Measurements from ENCODE around the gene STON2. TPM values are rescaled to one million over a fixed set of nuclear protein-coding genes. Genes with fewer than 3 reads are reported as not detected.

The STON2 gene
- total and polyA plus RNA-seq, 12 donors, result 0.33 to 14.5 (median 5.7) TPM

DNA sequence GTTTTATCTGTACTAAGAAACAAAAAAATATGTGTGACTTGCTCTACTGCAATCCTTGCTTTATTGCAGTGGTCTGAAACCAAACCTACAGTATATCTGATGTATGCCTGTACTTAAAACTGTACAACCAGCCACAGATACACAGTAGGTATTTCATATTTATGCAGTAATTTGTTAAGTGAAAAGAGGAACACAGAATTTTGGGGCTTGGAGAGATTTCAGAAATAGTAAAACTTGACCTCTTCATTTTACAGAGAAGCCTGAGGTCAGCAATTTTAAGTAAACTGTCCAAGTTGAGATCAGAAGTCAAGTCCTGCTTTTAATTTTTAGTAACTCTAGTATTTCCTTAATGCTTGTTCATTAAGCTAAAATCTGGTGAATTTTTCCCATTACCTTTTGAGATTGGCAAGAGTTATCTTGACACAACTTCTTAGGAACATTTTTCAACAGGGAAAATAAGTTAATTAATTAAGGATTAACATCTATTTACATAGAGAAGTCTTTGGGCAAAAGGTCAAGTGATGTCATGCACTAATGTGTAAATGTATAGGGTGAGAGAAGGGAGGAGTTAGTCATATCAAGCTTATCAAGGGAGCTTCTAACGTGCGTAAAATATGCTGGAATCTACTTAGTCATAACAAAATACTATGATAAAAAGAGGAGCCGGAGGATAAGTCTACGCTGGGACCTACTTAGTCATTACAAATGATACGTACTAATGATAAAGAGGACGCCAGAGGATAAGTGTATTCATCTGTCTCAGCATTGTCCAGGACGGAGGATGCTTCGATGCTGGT is 113.4 kb downstream of the STON2 start:
- ATAC-seq (no peak), DNase-seq (no peak)
- Histone ChIP-seq H3K4me3 (no peak overlapping the region), H3K27ac (no peak overlapping the region), H3K4me1 (peaks cover 0 to 11% (median 0%) of the 10 kb centered on the region in 9 donors), H3K9me3 (no peaks in the 10 kb centered on the region), H3K27me3 (peaks cover 0 to 3% (median 0%) of the 10 kb centered on the region in 7 donors), H3K36me3 (no peaks in the 10 kb centered on the region)
- 72 to 76% methylated on average over 8 of the region's 8 CpGs for WGBS, 2 donors
- TF ChIP-seq, protein P1, sequence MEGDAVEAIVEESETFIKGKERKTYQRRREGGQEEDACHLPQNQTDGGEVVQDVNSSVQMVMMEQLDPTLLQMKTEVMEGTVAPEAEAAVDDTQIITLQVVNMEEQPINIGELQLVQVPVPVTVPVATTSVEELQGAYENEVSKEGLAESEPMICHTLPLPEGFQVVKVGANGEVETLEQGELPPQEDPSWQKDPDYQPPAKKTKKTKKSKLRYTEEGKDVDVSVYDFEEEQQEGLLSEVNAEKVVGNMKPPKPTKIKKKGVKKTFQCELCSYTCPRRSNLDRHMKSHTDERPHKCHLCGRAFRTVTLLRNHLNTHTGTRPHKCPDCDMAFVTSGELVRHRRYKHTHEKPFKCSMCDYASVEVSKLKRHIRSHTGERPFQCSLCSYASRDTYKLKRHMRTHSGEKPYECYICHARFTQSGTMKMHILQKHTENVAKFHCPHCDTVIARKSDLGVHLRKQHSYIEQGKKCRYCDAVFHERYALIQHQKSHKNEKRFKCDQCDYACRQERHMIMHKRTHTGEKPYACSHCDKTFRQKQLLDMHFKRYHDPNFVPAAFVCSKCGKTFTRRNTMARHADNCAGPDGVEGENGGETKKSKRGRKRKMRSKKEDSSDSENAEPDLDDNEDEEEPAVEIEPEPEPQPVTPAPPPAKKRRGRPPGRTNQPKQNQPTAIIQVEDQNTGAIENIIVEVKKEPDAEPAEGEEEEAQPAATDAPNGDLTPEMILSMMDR (IDR thresholded peaks at IDR 0.05), result no peak
- intact Hi-C loops (cut with DNase I), result no loop called here

DNA sequence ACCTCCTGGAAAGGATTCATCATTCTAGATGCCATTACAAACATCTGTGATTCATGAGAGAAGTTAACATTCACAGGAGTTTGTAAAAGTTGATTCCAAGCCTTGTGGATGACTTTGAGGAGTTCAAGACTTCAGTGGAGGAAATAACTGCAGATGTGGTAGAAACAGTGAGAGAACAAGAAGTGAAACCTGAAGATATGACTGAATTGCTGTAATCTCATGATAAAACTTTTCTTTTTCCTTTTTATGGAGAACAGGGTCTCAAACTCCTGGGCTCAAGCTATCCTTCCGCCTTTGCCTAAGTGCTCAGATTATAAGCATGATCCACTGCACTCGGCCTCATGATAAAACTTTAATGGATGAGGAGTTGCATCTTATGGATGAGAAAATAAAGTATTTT is 114.9 kb downstream of the STON2 start:
- no peak overlapping the region for H3K4me3 ChIP-seq
- ATAC-seq (peak in 1 of 8 donors; percentile 34), DNase-seq (no peak)
- no peak overlapping the region for H3K27ac ChIP-seq
- H3K9me3 ChIP-seq, result no peaks in the 10 kb centered on the region
- H3K27me3 ChIP-seq, result peaks cover 0 to 3% (median 0%) of the 10 kb centered on the region in 7 donors
- peaks cover 0 to 11% (median 0%) of the 10 kb centered on the region in 9 donors for H3K4me1 ChIP-seq
- WGBS, 2 donors, result 84 to 88% methylated on average over 2 of the region's 2 CpGs
- TF ChIP-seq, protein P1 (IDR thresholded peaks at IDR 0.05), result no peak
- H3K36me3 ChIP-seq, result no peaks in the 10 kb centered on the region
- intact Hi-C loops (cut with DNase I), result no loop called here

DNA sequence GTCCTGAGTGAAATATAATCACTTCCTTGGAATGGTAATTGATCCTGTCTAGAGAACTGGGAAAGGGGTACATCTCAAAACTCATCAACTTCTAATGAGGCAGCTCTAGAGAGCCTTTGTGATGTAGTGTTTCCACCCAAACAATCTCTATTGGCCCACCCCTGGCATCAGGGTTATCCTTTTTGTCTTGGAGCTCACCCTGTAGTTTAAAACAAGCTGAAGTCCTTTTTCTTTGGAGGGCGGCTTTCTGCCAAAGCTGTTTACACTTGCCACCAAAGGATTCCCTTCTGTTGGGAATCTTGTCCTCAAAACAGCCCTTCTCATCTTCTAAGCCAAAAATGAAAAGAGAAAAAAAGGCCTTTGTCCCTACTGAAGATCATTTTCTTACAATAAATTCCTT is 118.8 kb downstream of the STON2 start:
- Histone ChIP-seq H3K36me3 (no peaks in the 10 kb centered on the region), H3K4me1 (peaks cover 0 to 8% (median 6%) of the 10 kb centered on the region in 9 donors), H3K27ac (no peak overlapping the region), H3K27me3 (peaks cover 0 to 4% (median 0%) of the 10 kb centered on the region in 7 donors), H3K4me3 (no peak overlapping the region), H3K9me3 (no peaks in the 10 kb centered on the region)
- 86 to 96% methylated on average over 1 of the region's 1 CpG for WGBS, 2 donors
- DNase-seq, result no peak
- no peak for ATAC-seq
- intact Hi-C loops (cut with DNase I), result no loop called here
- TF ChIP-seq, protein P1 (IDR thresholded peaks at IDR 0.05), result no peak

DNA sequence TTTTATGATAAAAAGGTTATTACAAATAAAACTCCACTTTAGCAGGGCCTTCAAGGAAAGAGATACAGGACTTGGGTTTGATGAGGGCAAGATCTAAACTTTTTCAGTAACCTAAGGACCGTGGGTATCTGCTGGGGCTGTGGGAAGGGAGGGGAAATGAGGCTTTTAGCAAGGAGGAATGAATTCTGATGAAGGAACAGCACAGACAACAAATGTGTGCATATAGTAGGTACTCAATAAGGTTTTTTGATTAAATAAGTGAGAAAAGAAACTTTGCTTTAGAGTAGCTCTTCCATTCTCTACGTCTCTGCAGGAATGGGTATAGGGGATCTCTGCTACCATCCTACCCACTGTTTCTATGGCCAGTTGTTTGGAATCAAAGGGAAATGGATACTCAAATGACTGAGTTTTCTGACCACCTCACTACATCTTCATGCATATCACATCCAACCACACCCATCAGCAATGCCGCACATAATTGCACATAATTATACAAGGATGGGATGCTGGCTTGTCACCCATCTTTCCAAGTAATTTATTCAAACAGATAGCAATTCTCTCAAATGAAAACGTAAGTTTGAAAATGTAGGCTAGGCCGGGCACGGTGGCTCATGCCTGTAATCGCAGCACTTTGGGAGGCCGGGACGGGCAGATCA is 119.9 kb downstream of the STON2 start:
- Histone ChIP-seq H3K36me3 (no peaks in the 10 kb centered on the region), H3K27ac (no peak overlapping the region), H3K9me3 (no peaks in the 10 kb centered on the region), H3K4me1 (peaks cover 0 to 16% (median 7%) of the 10 kb centered on the region in 9 donors), H3K4me3 (no peak overlapping the region), H3K27me3 (peaks cover 0 to 4% (median 0%) of the 10 kb centered on the region in 7 donors)
- TF ChIP-seq, protein P1 (IDR thresholded peaks at IDR 0.05), result no peak
- WGBS, 2 donors, result 92 to 94% methylated on average over 9 of the region's 9 CpGs
- DNase-seq, result no peak
- intact Hi-C loops (cut with DNase I), result no loop called here
- no peak for ATAC-seq
